HG03039 (cell line): ENCODE measurements around the gene GEMIN7.
A peak's percentile ranks its signal among the peaks of the same experiment; 100 is the strongest.

Source experiments
- ATAC-seq: cut with Tn5 transposase; IDR thresholded peaks from one replicate; pipeline ENCODE4 v1.9.1; 2021; ENCODE audit warnings: mild to moderate bottlenecking, moderate library complexity; ENCODE audit not compliant: unreplicated experiment

The GEMIN7 gene

DNA sequence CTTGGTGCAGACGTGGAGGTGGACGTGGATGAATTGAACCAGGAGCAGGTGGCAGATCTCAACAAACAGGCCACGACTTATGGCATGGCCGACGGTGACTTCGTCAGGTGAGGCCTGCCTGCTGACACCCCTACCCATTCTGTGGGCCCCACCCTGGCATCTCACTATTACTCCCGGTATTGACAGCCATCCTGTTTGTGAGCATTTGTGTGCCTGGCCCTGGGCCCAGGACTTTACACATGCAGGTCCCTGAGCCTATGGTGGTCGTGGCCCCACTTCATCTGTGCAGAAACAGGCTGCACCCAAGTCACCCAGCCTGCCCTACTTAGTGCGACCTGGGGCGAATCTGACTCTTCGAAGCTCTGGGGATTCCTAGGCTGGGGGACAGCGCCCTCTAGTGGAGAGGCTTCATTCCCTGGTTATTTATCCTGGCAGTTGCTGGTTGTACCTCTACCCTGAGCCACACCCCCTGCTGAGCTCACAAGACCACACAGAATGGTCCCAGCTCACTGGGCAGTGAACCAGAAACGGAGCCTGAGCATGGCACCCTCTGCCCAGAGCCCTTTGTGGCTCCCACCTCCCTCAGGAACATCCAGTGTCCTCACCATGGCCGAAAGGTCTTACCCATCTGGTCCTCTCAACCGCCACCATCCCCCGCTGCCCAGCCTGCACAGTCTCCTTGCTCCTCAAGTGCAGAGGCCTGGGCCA, 19.6 kb upstream of the GEMIN7 start:
- no peak for ATAC-seq

DNA sequence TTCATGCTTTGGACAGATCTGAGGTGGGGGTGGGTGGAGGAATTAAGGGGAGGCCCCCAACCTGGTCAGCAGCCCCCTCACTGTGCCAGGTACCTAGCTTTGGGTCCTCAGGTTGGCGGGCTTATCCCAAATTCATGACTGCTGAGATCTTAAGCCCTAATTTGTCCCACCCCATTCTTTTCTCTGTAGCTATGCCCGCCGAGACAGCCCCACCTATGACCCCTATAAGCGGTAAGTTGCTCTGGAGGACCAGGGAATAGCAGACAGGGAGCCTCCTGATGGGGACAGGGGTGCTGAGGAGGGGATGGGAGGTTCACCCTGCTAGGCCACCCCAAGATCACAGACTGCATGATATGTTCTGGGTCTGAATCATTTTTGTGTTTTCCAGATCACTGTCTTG, 17.1 kb upstream of the GEMIN7 start:
- no peak for ATAC-seq

DNA sequence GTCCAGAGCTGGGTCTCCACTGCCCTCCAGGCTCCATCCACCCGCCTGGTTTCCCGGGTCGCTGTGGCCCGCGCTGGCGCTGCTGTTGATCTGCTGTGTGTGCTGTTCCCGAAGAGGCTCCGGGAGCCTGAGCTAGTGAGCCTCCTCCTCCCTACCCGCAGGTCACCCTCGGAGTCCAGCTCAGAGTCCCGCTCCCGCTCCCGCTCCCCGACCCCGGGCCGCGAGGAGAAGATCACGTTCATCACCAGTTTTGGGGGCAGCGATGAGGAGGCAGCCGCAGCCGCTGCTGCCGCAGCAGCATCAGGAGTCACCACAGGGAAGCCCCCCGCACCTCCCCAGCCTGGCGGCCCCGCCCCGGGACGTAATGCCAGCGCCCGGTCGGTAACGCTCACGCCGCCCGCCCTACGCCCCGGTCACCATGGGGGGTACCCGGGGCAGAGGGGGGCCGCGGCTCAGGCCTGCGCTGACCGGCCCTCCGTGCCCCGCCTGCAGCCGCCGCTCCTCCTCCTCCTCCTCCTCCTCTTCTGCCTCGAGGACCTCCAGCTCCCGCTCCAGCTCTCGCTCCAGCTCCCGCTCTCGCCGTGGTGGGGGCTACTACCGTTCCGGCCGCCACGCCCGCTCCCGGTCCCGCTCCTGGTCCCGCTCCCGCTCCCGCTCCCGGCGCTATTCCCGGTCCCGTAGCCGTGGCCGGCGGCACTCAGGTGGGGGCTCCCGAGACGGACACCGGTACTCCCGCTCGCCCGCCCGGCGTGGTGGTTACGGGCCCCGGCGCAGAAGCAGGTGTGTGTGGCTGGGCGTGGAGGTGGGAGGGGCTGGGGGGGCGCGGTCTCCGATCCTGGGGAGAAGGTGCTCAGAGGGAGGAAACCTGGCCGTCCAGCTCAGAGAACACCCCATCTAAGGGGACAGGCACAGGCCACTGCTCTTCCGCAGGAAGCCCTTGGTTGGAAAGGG, 14.9 kb upstream of the GEMIN7 start:
- ATAC-seq = no peak

DNA sequence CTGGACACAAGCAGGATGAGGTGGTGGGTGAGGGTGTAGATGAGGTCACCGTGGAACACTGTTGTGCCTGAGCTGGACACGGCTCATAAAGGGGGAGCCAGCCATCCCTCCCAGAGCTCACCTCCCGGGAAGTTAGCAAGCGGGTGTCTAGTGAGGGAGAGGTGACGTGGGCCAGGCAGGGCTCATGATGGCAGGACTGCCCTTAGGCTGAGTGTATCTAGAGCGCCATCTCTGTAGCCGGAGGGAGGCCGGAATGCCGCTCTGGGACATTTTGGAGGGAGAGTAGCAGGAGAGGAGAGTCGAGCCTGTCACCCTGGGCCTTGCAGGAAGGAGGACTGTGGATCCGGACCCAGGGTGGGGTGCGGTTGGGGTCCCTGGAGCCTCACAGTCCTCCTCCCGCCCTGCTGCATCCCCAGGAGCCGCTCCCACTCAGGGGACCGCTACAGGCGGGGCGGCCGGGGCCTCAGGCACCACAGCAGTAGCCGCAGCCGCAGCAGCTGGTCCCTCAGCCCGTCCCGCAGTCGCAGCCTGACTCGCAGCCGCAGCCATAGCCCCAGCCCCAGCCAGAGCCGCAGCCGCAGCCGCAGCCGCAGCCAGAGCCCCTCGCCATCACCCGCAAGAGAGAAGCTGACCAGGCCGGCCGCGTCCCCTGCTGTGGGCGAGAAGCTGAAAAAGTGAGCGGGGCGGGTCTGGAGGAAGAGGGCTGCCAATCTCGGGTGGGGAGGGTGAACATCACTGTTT, 12.0 kb upstream of the GEMIN7 start:
- ATAC-seq = no peak

DNA sequence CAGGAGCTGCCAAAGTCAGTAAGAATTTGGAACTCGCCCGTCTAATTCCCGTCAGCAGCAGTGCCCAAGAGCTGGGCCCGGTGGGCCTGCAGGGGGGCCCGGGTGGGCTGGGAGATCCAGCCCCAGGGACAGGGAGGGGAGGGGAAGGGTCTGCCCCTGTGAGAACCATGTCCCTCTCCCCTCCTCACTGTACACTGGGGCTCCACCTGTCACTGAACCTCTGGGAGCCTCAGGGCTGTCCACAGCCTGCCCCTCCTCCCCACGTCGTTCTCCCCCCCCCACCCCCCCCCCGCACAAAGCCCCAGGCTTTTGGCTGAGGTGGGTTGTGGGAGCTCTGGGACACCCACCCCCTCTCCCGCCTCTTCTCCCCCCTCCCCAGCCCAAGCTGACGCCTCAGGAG, 11.0 kb upstream of the GEMIN7 start:
- no peak for ATAC-seq

DNA sequence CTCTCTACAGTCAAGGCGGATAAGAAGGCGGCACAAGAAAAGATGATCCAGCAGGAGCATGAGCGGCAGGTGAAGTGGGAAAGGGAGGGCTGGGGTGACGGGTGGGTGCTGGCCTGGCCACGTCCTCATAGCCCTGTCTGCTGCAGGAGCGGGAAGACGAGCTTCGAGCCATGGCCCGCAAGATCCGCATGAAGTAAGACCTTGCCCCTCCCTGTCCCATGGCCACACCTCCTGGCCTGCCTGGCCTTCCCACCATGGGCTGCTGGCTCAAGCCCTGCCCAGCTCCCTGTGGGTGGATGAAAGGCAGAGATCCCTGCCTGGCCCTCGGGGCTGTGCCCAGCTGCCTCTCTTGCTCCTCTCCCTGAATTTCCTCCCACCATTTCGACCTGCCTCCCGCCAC, 10.0 kb upstream of the GEMIN7 start:
- no peak for ATAC-seq

DNA sequence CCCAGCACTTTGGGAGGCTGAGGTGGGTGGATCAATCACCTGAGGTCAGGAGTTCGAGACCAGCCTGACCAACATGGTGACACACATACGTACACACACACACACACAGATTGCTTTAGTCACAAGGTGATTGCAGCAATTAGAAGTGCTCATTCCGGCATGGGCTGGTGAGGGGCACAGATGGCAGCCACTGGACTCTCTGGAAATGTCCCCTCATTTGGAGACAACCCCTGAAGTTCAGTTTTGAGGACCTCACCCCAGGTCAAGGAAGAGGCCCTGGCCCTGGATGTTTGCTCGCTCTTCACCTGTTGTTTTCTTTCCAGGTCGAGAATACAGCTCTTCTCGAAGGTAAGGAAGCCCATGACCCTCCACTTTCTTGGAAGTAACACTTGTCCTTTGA, 8.8 kb upstream of the GEMIN7 start:
- ATAC-seq = no peak

DNA sequence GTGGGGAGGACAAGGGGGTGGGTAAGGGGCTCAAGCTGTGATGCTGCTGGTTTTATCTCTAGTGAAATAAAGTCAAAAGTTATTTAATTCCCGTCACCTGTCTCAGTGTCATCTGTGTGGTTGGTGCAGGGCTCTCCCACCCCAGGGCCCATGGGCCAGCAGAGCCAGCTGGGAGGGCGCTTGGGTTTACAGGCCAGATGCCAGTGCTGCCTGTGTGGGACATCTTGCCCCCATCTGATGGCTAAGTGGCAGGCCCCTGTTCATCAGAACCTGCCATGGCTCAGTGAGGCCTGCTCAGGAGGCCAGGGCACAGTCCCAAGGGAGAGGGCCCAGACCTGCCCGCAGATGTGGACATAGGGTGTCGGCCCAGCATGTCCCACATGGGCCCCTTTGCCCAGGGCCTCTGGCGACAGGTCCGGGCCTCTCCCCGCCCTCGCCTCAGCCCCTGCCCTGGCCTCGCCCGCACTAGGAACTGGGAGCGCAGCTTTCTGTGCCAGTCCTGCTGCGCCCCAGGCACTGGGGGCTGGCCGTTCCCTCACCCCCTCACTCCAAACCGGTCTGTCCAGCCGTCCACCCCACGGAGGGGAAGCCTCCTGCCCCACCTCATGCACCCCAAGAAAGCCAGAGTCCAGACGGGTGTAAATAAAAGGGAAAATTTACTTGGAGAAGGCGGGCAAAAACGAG, 8.1 kb upstream of the GEMIN7 start:
- no peak for ATAC-seq

DNA sequence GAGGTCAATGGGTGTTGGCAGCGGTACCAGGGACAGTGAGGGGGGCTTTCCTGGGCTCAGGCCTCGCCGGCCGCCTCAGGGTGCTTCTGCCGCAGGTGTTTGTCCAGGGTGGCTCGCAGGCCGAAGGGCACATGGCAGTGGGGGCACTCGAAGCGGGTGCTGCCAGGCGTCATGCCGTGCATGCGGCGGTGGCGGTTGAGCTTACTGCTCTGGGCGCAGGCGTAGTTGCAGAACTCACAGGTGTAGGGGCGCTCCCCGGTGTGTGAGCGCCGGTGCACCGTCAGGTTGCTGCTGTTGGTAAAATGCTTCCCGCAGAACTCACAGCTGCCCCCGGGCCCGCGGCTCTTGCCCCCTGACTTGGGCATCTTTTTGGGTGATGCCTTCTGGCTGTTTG, 7.5 kb upstream of the GEMIN7 start:
- ATAC-seq = no peak

DNA sequence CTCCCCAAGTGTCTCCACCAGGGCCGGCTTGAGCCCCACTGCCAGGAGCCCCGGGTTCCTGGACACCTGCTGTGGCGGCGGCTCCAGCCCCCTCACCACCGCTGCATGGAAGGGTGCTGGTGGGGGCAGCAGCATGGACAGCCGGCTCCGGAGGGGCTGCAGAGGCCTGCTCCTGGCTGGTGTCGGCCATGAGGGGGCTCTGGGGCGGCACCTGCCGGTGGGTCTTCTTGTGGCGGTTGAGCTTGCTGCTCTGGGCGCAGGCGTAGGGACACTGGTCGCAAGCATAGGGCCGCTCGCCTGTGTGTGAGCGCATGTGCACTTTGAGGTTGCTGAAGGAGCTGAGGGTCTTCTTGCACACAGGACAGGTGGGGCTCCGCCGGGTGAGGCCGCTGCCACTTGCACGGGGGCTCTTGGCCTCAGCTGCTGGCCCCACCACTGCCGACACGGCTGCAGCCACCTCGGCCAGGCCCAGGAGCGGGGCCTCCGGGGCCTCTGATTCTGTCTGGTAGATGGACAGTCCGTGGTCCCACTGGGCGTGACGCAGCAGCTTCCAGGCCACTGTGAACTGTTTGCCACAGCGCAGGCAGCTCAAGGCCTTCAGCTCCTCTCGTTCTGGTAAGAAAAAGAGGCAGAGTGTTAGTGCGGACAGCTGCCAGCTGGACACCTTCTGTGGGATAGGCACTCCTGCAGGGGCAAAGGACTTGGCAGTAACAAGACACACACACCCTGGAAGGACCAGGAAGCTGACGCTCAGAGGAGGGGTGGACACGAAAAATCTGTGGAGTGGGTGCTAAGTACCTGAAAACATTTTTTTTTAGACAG, 6.9 kb upstream of the GEMIN7 start:
- ATAC-seq = no peak

DNA sequence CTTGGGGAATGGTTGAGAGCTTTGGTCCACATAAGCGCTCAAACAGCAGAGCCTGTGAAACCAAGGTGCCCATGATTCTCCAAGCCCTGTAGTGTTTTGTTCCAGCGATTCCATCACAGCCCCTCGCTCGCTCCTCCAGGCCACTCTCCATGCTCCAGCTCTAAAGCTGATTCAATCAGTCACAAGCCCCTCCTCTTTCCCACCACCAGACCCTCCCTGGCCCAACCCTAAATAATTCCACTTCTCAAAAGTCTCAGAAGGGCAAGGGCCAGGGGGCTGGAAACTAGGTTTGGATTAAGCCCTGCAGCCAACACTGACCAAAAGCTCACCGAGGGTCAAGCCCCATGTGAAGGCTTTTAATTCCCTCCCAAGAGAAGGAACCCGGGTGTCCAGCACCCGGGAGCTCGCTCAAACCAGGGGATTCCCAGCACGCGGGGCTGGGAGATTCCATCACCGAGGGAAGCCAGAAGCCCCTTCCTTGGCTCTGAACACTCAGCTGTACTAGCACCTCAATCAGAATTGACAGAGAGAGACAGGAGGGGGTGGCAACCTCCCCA, 4.2 kb upstream of the GEMIN7 start:
- ATAC-seq = no peak

DNA sequence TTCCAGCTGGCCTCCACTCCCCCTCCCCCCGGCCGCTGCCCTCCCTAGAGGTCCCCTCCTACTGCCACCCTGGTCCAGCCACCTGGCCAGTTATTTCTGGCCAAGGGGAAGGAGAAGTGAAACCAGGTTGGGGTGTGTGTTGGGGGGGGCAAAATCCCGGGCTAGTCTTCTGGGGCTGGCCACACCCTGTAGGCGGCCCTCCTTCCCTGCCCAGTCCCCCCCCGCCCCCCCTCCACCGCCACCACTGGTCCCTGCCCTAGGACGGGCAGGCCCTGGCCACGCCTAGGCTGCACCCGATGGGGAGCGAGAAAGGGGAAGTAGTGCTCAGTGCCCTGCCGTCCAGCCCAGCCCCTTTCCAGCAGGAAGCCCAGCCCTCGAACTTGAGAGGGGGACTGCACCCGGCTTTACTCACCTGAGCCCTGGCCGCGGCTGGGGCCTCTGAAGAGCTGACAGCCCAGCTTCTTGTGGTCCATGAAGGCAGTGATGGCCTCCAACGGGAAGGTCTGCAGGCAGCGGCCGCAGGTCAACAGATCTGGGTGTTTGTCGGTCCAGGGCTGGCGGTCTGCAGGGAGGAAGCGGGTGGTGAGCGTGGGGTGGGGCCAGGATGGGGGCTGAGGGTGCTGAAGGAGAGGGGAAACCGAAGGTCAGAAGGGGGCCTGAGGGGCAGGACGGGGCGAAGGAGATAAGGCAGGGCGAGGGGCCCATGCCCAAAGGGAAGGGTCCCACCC, 3.6 kb upstream of the GEMIN7 start:
- ATAC-seq = peak; percentile 39

DNA sequence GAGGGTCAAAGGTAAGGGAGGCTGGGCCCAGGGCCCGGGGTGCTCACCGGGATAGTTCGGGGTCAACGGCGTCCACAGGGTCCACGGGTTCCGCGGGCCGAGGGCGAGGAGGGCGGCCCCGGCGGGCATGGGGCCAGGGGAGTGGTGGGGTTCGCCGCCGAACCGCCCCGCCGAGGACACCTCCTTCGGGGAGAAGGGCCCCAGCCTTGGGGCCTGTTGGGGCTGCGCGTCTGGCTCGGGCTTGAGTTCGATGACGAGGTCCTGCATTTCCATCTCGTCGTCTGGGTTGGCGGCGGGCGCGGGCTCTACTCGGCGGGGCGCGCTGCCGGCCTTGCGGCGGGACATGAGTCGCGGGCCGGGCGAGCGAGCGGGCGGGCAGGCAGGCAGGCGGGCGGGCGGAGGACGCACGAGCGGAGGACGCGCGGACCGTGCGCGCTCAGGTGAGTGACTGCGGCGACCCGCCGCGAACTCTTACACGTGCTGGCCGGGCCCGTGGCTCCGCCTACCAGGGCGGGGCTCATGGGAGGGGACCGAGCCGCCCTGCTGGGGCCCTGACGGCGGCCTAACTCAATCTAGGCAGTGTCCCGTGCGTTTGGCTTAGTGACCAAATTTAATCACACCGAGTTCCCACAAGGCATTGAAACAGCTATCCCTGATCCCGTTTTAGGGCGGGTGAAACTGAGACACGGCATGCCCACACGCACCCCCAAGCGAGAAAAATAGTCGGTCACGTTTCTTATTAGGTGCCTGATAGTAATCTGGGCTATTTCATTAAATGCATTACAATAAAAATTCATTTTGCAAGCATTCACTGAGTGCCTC, 2.8 kb upstream of the GEMIN7 start, which contains the start of gene ZNF296:
Gene ZNF296 (minus strand): TSS at position 450 of the 822 bp plus-strand sequence. CDS start 105 bp downstream, at position 345.
- peak; percentile 38 for ATAC-seq

DNA sequence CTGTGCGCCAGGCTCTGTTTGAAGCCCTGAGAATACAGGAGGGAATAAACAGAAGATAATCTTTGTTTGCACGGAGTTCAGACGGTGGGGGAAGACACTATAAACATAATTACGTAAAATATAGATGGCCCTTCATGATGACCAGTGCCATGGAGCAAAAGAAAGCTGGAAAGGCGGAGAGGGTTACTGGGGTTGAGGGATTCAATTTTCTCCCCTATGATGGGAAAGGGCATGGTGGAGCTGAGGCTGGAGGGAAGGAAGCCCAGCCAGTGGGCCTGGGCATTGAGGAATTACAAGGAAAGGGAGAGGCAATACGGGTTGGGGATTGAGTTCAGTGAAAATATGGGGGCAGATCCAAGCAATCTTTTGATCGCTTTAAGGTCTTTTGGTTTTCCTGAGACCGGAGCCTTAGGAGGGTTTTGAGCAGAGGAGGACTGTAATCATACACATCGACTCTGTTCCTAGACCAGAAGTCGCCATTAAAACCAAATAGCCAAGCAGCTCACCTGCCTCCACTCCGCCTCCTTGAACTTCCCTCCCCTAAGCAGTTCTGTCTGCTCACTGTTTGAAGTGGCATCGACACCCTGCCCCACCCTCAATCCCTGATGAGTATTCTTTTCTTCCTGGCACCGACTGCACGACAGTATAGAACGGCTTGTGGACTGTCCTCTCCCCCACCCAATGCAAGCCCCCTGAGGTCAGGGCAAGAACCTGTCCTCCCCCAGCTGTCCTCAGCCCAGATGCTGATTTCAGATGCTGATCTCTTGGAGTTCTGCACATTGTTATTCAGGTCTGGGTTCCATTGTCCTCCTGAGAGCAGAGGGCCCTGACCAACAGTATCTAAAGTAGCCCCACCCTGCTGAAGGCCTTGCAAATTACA, 2.0 kb upstream of the GEMIN7 start:
- ATAC-seq = no peak

DNA sequence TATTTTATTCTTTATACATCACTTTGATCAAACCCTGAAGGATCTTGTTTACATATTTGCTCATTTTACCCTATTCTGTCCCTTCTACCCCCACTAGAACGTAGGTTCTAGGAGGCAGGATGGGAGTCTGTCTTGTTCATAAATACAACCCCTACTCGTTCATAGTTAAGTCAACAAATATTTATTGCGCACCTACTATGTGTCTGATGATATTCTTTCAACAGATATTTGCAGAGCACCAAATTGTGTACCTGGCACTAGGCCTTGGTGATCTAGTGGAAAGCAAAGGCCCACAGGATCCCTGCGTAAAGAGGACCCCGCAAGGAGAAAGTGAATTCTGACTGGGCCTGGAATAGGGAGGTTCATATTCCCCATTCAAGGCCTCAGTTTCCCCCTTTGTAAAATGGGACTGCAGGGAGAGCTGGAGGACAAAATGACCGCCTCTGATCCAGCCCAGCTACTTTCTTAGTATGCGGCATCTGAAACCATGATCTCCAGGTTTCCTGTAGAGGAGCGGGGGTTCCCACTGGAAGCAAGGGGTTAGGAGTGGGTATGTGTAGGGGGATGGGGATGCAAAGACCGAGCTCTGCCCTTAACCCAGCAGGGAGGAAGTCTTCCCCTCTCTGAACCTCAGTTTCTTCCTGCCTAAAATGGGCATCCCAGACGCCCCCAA, 534 bp upstream of the GEMIN7 start:
- no peak for ATAC-seq

DNA sequence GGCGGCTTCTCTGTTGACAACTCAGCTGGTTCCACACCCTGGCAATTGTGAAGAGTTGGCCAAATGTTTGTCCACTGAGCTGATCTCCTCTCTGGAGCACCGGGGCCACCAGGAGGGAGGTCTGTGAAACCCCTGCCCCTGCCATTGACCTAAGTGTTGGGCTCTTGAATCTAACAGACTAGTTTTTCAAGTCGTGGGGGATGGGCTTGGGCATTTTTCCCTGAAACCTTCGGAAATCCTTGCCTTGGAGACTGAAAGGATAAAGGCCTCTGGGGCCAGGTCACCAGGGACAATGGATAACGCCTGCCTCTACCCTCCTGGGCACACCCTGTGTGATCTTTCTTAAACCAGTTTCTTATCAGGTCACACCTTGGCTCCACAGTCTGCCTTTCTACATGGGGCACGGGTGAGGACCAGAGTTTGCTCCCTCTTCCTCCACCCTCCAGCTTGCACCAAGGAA, 881 bp downstream of the GEMIN7 start:
- ATAC-seq = no peak
